Activated T-cell treated with anti-CD3 and anti-CD28 coated beads for 1 hour (primary cell): ENCODE data around the gene CENPVL1.
"Not testable (repeated sequence)": the region's sequence is repeated elsewhere in the genome, so short reads cannot be mapped to it uniquely, and the experiment has no call there.

Experiments
- DNase-seq: peaks from one replicate; pipeline ENCODE4 v3.0.0-alpha.2; 2020; ENCODE audit warnings: low read depth

CENPVL1 gene

DNA sequence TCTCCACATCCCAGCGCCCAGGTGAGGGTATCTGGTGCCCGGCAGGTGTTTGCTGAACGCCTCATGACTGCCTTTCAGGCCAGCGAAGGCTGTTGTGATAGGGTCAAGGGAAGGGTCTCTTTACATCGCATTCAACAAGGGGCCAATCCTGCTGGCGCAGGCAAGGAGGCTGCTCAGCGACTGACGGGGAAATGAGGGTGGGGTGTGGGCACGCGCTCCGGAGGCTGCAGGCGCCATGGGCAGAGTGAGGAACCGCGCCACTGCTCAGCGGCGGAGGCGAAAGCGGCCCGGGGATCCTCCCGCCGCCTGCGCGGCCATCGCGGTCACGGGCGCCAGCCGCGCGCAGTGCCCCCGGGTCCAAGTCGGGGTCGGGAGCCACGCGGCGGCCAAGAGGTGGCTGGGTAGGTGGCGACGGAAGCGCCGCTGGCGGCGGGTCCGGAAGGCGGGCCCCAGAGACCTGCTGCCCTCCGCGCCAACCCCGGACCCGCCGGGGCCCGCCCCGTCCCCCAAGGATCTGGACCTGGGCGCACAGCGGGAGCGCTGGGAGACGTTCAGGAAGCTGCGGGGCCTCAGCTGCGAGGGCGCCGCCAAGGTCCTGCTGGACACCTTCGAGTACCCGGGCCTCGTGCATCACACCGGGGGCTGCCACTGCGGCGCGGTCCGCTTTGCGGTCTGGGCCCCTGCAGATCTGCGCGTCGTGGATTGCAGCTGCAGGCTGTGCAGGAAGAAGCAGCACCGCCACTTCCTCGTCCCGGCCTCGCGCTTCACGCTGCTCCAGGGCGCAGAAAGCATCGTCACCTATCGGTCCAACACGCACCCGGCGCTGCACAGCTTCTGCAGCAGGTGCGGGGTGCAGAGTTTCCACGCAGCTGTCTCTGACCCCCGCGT is at the start of gene CENPVL1:
Gene CENPVL1 (plus strand): TSS at position 236 of the 888 bp plus-strand sequence. CDS start 0 bp downstream, at position 236.
- not testable (repeated sequence) for DNase-seq

DNA sequence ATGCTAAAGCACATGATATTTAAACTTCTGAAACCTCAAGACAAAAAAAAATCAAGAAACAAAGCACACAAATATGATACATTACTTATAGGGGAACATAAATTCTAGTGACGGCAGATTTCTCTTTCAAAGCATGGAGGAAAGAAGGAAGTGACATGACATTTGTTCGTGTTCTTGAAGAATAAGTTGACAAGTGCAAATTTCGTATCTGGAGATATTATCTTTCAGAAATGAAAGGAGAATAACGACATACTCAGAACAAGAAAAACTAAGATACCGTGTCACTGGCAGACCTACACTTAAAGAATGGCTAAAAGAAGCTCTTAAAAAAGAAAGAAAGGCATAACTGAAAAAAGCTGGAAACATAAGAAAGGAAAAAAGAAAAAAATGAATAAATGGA is 44.3 kb upstream of the CENPVL1 start:
- no peak for DNase-seq

GRCh38 chrX:51679689-51680433 is 30.5 kb upstream of the CENPVL1 start:
- not testable (repeated sequence) for DNase-seq

DNA sequence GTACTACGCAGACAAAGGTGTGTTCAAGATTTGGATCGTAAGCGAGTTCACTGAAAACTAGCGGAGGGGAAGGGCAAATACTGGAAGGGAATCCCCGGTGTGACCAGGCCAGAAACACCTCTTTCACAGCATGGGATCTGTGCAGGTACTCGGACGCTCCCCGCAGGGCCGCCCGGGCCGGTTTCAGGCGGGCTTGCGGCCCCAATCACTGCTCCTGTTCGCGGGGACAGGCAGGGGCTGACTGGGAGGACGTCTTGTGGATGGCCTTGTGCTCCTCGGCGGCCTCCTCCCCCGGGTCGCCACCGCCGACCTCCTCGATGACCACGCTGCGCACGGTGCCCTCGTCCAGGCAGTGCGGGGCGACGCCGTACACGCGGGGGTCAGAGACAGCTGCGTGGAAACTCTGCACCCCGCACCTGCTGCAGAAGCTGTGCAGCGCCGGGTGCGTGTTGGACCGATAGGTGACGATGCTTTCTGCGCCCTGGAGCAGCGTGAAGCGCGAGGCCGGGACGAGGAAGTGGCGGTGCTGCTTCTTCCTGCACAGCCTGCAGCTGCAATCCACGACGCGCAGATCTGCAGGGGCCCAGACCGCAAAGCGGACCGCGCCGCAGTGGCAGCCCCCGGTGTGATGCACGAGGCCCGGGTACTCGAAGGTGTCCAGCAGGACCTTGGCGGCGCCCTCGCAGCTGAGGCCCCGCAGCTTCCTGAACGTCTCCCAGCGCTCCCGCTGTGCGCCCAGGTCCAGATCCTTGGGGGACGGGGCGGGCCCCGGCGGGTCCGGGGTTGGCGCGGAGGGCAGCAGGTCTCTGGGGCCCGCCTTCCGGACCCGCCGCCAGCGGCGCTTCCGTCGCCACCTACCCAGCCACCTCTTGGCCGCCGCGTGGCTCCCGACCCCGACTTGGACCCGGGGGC is 28.2 kb upstream of the CENPVL1 start:
- not testable (repeated sequence) for DNase-seq

DNA sequence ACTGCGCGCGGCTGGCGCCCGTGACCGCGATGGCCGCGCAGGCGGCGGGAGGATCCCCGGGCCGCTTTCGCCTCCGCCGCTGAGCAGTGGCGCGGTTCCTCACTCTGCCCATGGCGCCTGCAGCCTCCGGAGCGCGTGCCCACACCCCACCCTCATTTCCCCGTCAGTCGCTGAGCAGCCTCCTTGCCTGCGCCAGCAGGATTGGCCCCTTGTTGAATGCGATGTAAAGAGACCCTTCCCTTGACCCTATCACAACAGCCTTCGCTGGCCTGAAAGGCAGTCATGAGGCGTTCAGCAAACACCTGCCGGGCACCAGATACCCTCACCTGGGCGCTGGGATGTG is 27.6 kb upstream of the CENPVL1 start, which contains the start of gene CENPVL2:
Gene CENPVL2 (minus strand): TSS at position 112 of the 343 bp plus-strand sequence. CDS start 0 bp downstream, at position 112.
- DNase-seq, result not testable (repeated sequence)

DNA sequence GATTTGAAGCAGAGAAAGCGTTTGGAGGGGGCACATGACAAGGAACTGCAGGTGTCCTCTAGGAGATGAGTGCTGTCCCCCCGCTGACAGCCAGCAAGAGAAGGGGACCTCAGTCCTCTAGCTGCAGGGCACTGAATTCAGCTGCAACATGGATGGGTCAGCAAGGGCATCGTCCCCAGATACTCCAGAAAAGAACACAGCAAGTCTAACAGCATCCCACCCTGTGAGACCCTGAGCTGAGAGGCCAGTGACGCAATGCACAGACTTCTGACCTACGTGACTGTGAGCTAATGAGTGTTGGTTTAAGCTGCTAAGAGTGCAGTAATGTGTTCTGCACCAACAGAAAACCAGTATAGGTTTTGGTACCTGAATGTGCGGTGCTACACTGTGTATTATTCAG is 16.1 kb upstream of the CENPVL1 start:
- DNase-seq, result no peak

DNA sequence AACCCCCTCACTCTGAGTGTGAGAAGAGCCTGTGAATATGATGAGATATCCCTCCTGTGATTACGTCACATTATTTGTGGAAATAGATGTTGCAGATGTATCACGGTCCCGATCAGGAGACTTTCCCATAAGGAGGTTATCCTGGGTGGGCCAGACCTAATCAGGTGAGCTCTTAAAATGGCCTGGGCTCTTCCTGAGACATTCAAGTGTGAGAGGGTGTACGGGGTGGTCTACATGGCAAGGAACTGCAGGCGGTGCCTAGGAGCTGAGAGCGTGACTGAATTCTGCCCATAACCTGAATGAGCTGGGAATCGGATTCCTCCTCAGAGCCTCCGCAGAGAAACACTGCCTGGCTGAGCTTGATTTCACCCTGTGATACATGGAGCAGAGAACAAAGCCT is 12.9 kb upstream of the CENPVL1 start:
- no peak for DNase-seq

- DNase-seq, result not testable (repeated sequence)
These were observed 2.8 kb downstream of the CENPVL1 start for GRCh38 chrX:51712943-51713647.

DNA sequence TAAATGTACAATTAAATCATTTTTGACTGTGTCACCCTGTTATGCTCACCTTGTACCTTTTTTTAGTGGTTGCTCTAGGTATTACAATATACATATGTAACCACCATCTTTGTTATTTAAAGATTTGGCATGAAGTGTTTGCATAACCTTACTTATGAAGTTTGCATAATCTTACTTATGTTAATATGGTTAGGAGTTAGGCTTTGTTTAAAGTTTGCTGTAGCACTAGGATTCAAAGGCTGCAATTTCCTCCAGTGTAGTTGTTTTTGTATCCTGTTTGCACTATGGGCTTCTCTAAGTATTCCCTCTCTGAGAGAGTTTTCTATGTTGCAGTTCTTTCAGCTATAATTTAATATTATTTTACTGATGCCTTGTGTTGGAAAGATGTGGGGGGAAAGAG is 17.9 kb downstream of the CENPVL1 start:
- no peak for DNase-seq

- no peak for DNase-seq
These were observed 26.8 kb downstream of the CENPVL1 start for GRCh38 chrX:51737091-51737490.

DNA sequence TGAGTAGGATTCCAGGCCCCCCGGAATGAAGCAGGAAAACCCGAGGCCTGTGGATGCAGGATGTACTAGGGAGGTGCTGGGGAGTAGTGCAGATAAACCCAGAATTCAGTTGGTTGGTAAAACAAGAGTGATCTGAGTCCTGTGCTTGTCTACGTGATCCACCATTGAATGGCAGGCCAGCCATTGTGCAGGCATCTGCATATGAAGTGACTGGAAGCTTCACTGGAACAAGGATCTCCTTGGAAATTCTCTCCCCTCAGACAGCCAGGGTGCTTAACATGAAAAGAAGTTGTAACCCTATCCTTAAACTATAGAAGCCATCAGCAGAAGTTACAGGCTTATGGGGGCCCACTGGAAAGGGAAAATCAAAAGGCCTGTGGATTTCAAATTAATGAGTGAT is 32.3 kb downstream of the CENPVL1 start:
- no peak for DNase-seq

DNA sequence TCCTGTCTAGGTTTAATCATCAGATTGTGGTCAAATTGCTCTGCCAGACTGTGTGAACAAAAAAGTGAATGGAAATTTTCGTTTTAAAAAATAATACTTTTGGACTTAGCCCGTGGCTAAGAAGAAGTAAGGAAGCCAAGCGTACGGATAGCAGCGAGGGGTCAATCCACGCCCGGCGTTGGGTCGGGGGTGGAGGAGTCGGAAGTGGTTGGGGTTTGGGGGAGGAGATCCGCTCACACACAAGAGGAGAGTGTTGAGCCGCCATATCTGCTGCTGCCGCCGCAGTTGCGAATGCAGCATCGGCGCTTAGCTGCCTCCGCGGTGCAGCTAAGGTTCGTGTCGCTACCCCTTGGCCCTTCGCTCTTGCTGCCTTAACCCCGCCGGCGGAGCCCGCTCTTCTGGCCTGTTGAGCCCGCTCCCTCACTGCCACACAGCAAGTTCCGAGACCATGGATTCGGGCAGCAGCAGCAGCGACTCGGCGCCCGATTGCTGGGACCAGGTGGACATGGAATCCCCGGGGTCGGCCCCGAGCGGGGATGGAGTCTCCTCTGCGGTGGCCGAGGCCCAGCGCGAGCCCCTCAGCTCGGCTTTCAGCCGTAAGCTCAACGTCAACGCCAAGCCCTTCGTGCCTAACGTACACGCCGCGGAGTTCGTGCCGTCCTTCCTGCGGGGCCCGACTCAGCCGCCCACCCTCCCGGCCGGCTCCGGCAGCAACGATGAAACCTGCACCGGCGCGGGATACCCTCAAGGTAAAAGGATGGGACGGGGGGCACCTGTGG is 33.1 kb downstream of the CENPVL1 start, which contains the start of gene GSPT2:
Gene GSPT2 (plus strand): TSS at position 264 of the 779 bp plus-strand sequence. CDS start 185 bp downstream, at position 449.
- peak; percentile 17 for DNase-seq

GRCh38 chrX:51747671-51748070 is 37.4 kb downstream of the CENPVL1 start:
- DNase-seq, result no peak

- no peak for DNase-seq
These were observed 48.9 kb downstream of the CENPVL1 start for GRCh38 chrX:51759055-51759839.

GRCh38 chrX:51760657-51761056 is 50.3 kb downstream of the CENPVL1 start:
- DNase-seq, result no peak
